GM12878 (cell line): Measurements from ENCODE around the gene MAN2C1. TPM values are rescaled to one million over a fixed set of nuclear protein-coding genes. Genes with fewer than 3 reads are reported as not detected.

ENCODE experiments used
- ATAC-seq: fragments of 200-7000 bp; cut with Tn5 transposase; 3 replicates; pipeline ENCODE4 v1.9.1; 2020; ENCODE audit warnings: mild to moderate bottlenecking, moderate library complexity
- BruUV-seq: library from RNA; stranded (reverse); fragments of 400-500 nt; replicated peaks from 2 replicates; lab custom pipeline; 2021; lab: Mats Ljungman, UMichigan
- CTCF ChIA-PET: fragments of 300-600 bp; sonication (Branson Sonifier 250); formaldehyde crosslinking; extraction: SDS; loops from one replicate; lab custom pipeline; 2021; ENCODE audit warnings: inconsistent platforms; lab: Yijun Ruan, JAX
- POLR2A ChIA-PET: fragments of 350-600 bp; formaldehyde crosslinking; extraction: SDS; loops from one replicate; lab custom pipeline; 2021; ENCODE audit warnings: inconsistent platforms; lab: Charles Lee
- RAD21 ChIA-PET: fragments of 300-600 bp; sonication (Branson Sonifier 250); formaldehyde crosslinking; loops from one replicate; lab custom pipeline; 2023; ENCODE audit warnings: antibody characterized with exemption; ENCODE audit not compliant: unreplicated experiment; lab: Charles Lee
- SMC1A ChIA-PET: fragments of 300-600 bp; sonication (Branson Sonifier 250); formaldehyde crosslinking; loops from one replicate; lab custom pipeline; 2023; ENCODE audit not compliant: unreplicated experiment, uncharacterized antibody; lab: Charles Lee
- DNase-seq: peaks from one replicate; pipeline ENCODE4 v3.0.0-alpha.2; 2011; ENCODE audit warnings: low read depth, low spot score
- FAIRE-seq: peaks from 3 replicates; lab custom pipeline; 2011; peaks lifted over from hg19 to GRCh38; lab: Jason Lieb, UNC
- H2AFZ ChIP-seq: 2 replicates; pipeline ENCODE4 v1.6.0; 2011; ENCODE audit warnings: low read depth, low read length, control low read depth; ENCODE audit not compliant: control insufficient read depth
- H3K27ac ChIP-seq: 2 replicates; pipeline ENCODE4 v1.5.1; 2011; ENCODE audit warnings: control low read depth; ENCODE audit not compliant: control insufficient read depth, insufficient read depth
- H3K27me3 ChIP-seq, 2 experiments: replicated peaks in 1 of 2; 2 replicates each; pipeline versions ENCODE4 v1.6.0 to v1.6.1; 2011; ENCODE audit warnings: low read length in 1 of 2; ENCODE audit not compliant: control insufficient read depth in 2 of 2, insufficient read depth in 2 of 2
- H3K36me3 ChIP-seq, 2 experiments: 2 replicates each; pipeline ENCODE4 v1.5.1; 2011; ENCODE audit warnings: low read length in 1 of 2; ENCODE audit not compliant: control insufficient read depth in 2 of 2, insufficient read depth in 2 of 2
- H3K4me1 ChIP-seq: 2 replicates; pipeline ENCODE4 v1.6.1; 2011; ENCODE audit warnings: mild to moderate bottlenecking, low read length, moderate library complexity, mixed read lengths; ENCODE audit not compliant: control insufficient read depth, insufficient read depth
- H3K4me2 ChIP-seq: 2 replicates; pipeline ENCODE4 v1.6.0; 2011; ENCODE audit warnings: control low read depth; ENCODE audit not compliant: control insufficient read depth, insufficient read depth
- H3K4me3 ChIP-seq: fragments of 200-600 bp; sonication (generic); 2 replicates; pipeline ENCODE4 v1.5.1; 2016
- H3K79me2 ChIP-seq: 2 replicates; pipeline ENCODE4 v1.6.0; 2011; ENCODE audit warnings: low read length; ENCODE audit not compliant: control insufficient read depth, insufficient read depth
- H3K9ac ChIP-seq: 2 replicates; pipeline ENCODE4 v1.8.0; 2011; ENCODE audit warnings: low read length, control low read depth, mixed read lengths; ENCODE audit not compliant: control insufficient read depth, insufficient read depth
- H3K9me3 ChIP-seq: replicated peaks from 3 replicates; pipeline ENCODE4 v1.5.1; 2011; ENCODE audit warnings: mild to moderate bottlenecking, low read length; ENCODE audit not compliant: control insufficient read depth, insufficient read depth
- H4K20me1 ChIP-seq: 2 replicates; pipeline ENCODE4 v1.6.0; 2011; ENCODE audit not compliant: control insufficient read depth, insufficient read depth
- CBX3 ChIP-seq: fragments of 200-600 bp; sonication (generic); IDR thresholded peaks from 2 replicates; pipeline ENCODE4 v1.6.1; 2016; ENCODE audit warnings: low read depth, borderline replicate concordance
- CHD2 ChIP-seq: IDR thresholded peaks from 2 replicates; pipeline ENCODE4 v1.6.1; 2011; ENCODE audit warnings: low read depth, low read length, improper control_type of control experiment, borderline replicate concordance
- CHD4 ChIP-seq: fragments of 200-600 bp; sonication (generic); IDR thresholded peaks from 2 replicates; pipeline ENCODE4 v1.6.1; 2016; ENCODE audit warnings: mild to moderate bottlenecking
- E2F8 ChIP-seq: fragments of 450-650 bp; IDR thresholded peaks from 2 replicates; pipeline ENCODE4 v1.6.1; 2018; ENCODE audit warnings: mild to moderate bottlenecking, low read depth, moderate library complexity; ENCODE audit not compliant: partially characterized antibody
- ELK1 ChIP-seq: IDR thresholded peaks from 2 replicates; pipeline ENCODE4 v1.6.1; 2012; ENCODE audit warnings: low read depth, low read length, improper control_type of control experiment
- HDAC6 ChIP-seq: fragments of 200-600 bp; sonication (generic); IDR thresholded peaks from one replicate; pipeline ENCODE4 v1.8.0; 2017; ENCODE audit warnings: antibody characterized with exemption; ENCODE audit not compliant: unreplicated experiment
- HDGF ChIP-seq: fragments of 450-650 bp; IDR thresholded peaks from 2 replicates; pipeline ENCODE4 v1.6.1; 2016; ENCODE audit warnings: antibody characterized with exemption
- JUNB ChIP-seq: IDR thresholded peaks from 2 replicates; pipeline ENCODE4 v1.6.1; 2016; ENCODE audit warnings: antibody characterized with exemption, mild to moderate bottlenecking
- LARP7 ChIP-seq: fragments of 450-650 bp; IDR thresholded peaks from 2 replicates; pipeline ENCODE4 v1.6.1; 2017; ENCODE audit warnings: mild to moderate bottlenecking
- NRF1 ChIP-seq: conservative IDR thresholded peaks from 2 replicates; pipeline ENCODE4 v1.6.1; 2011; ENCODE audit warnings: mild to moderate bottlenecking, low read depth, low read length, improper control_type of control experiment
- PAX5 ChIP-seq: IDR thresholded peaks from 2 replicates; pipeline ENCODE4 v1.6.1; 2011; ENCODE audit warnings: low read depth, low read length, borderline replicate concordance
- RAD21 ChIP-seq: IDR thresholded peaks from 2 replicates; pipeline ENCODE4 v1.6.1; 2011; ENCODE audit warnings: mild to moderate bottlenecking, low read depth, low read length, moderate library complexity; ENCODE audit not compliant: insufficient read depth
- SMAD5 ChIP-seq: IDR thresholded peaks from 2 replicates; pipeline ENCODE4 v1.6.1; 2016; ENCODE audit warnings: antibody characterized with exemption, low read depth
- SPI1 ChIP-seq: IDR thresholded peaks from 2 replicates; pipeline ENCODE4 v1.6.1; 2011; ENCODE audit warnings: low read depth, mild to moderate bottlenecking, low read length, moderate library complexity, borderline replicate concordance; ENCODE audit not compliant: insufficient read depth
- TARDBP ChIP-seq: IDR thresholded peaks from 2 replicates; pipeline ENCODE4 v1.6.1; 2016; ENCODE audit warnings: borderline replicate concordance
- ZBED1 ChIP-seq: IDR thresholded peaks from 2 replicates; pipeline ENCODE4 v1.6.1; 2016; ENCODE audit warnings: borderline replicate concordance
- ZBTB4 ChIP-seq: fragments of 450-650 bp; formaldehyde crosslinking; IDR thresholded peaks from 2 replicates; pipeline ENCODE4 v1.4.0; 2022; ENCODE audit warnings: mild to moderate bottlenecking, moderate library complexity
- ZNF384 ChIP-seq: IDR thresholded peaks from 2 replicates; pipeline ENCODE4 v1.6.1; 2012; ENCODE audit warnings: low read depth, mild to moderate bottlenecking, low read length, improper control_type of control experiment, borderline replicate concordance
- WGBS: methylation state at CpG from one replicate; pipeline ENCODE4 v1.1.6; 2016; ENCODE audit warnings: low lambda C conversion rate; ENCODE audit not compliant: insufficient replicate concordance, insufficient coverage; ENCODE audit errors: missing lambda C conversion rate; 5-methylcytosine and 5-hydroxymethylcytosine counted together
- in situ Hi-C: fragments of 300-500 bp; cut with MboI; formaldehyde crosslinking; loops from 9 replicates; pipeline ENCODE4 v1.14.3; 2018; ENCODE audit warnings: mixed read lengths
- intact Hi-C: fragments of 100-400 bp; cut with micrococcal nuclease; formaldehyde crosslinking; loops from one replicate; pipeline ENCODE4 v1.14.2; 2022; ENCODE audit not compliant: unreplicated experiment
- polyA plus RNA-seq, 11 experiments: library from polyadenylated mRNA; depleted of rRNA in 4 of 11; unstranded in 6 of 11; stranded (reverse) in 5 of 11; fragments of >200 nt; fragmentation: Nextera tagmentation in 4 of 11; fragmentation: Illumina TruSeq in 1 of 11; extraction: Ambion mirVana in 4 of 11; extraction: Trizol in 1 of 11; gene quantifications; 1 replicate in 1 of 11; 2 replicates in 10 of 11; pipeline versions ENCODE4 v1.2.1 to v1.2.3, GENCODE V29; 2011 to 2016; ENCODE audit warnings: inconsistent platforms in 2 of 11, missing spikeins in 2 of 11, low read depth in 1 of 11
- total RNA-seq, 4 experiments: library from RNA; depleted of rRNA in 3 of 4; stranded (reverse); fragments of >200 nt in 3 of 4; fragmentation: Illumina TruSeq in 1 of 4; extraction: Trizol in 1 of 4; gene quantifications; 2 replicates each; pipeline versions ENCODE4 v1.2.1 to v1.2.3, GENCODE V29; 2013 to 2021

Gene MAN2C1
- total and polyA plus RNA-seq, 10 of the 15 experiments (the other 5 are each of a cell fraction or from before 2014, with no cell fraction given), result 1.4 to 111 (median 42.2) TPM

DNA sequence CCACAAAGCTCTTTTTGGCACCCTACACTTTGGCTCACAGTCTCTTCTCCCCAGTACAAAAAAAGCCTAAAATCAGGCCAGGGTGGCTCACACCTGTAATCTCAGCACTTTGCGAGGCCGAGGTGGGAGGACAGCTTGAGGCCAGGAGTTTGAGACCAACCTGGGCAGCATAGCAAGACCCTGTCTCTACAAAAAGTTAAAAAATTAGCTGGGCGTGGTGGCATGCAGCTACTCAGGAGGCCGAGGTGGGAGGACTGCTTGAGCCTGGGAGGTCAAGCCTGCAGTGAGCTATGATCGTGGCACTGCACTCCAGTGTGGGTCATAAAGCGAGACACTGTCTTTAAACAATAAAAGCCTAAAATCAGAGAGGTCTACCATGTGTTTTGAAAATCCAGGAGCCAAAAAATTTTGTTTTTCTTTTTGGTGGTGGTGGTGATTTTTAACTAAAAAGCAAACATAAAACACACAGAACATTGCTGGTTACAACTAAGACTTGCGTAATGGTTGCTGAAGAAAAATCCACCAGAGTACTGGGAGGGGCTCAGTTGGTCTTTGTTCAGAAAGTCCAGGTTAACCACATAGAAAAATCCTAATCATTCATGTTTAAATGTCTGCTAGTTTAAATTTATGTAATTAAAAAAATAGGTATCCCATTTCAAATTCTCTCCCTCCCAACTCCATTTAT, 1.6 kb upstream of the MAN2C1 start:
- H3K79me2 ChIP-seq, result peaks cover 8% of the 10 kb centered on the region
- H3K4me3 ChIP-seq, result no peak overlapping the region
- no TSS peak for BruUV-seq
- H3K36me3 ChIP-seq, result peaks cover 11 to 27% of the 10 kb centered on the region in 2 experiments
- ATAC-seq (no peak), DNase-seq (no peak), FAIRE-seq (no peak)
- H4K20me1 ChIP-seq, result no peaks in the 10 kb centered on the region
- POLR2A ChIA-PET, result interaction anchor here (0.6 to 3.2 kb wide), 11 partner anchors 10 to 470 kb away, joined by 3 to 43 read pairs (median 4); partner anchors contain the start of genes IMP3 and SIN3A
- RAD21 ChIA-PET, result interaction anchor here (3.7 to 4.2 kb wide), 2 partner anchors 84 to 270 kb away, joined by 48 to 113 read pairs; partner anchors contain the start of genes IMP3 and SIN3A
- no peak overlapping the region for H2AFZ ChIP-seq
- no peaks in the 10 kb centered on the region for H3K27me3 ChIP-seq
- intact Hi-C loops (loop anchor here (2.0 kb wide), 1 partner anchor 81 kb away; the partner anchor contains the start of gene SIN3A), in situ Hi-C loops (no loop called here)
- no peak overlapping the region for H3K27ac ChIP-seq
- 93% methylated on average over 7 of the region's 7 CpGs for WGBS
- no peaks in the 10 kb centered on the region for H3K9me3 ChIP-seq
- H3K4me1 ChIP-seq, result peaks cover 6% of the 10 kb centered on the region
- H3K9ac ChIP-seq, result no peak overlapping the region
- peak overlapping the region; percentile 23; the same call in 1 of the 2 replicates for H3K4me2 ChIP-seq
- CTCF ChIA-PET, result interaction anchor here (0.6 to 4.9 kb wide), 5 partner anchors 10 to 363 kb away, joined by 4 to 86 read pairs (median 28); partner anchors contain the start of gene IMP3
- TF ChIP-seq CHD2 (no peak), HDAC6 (no peak), E2F8 (no peak), JUNB (no peak), ZBED1 (no peak), ELK1 (no peak), CBX3 (no peak), SPI1 (no peak), TARDBP (no peak), CHD4 (no peak), SMAD5 (no peak), NRF1 (no peak), PAX5 (no peak), LARP7 (no peak), ZNF384 (no peak), RAD21 (no peak), ZBTB4 (no peak), HDGF (no peak)
- SMC1A ChIA-PET, result interaction anchor here (1.0 to 3.1 kb wide), 6 partner anchors 11 to 340 kb away, joined by 3 to 11 read pairs (median 4); partner anchors contain the start of gene SNUPN
